GM23338 (cell line): Measurements from ENCODE around the gene DDA1. TPM values are rescaled to one million over a fixed set of nuclear protein-coding genes. Genes with fewer than 3 reads are reported as not detected.

Source experiments
- ATAC-seq: fragments of 200-7000 bp; cut with Tn5 transposase; 3 replicates; pipeline ENCODE4 v1.9.1; 2020
- DNase-seq: peaks from one replicate; pipeline ENCODE4 v3.0.0-alpha.2; 2015; ENCODE audit warnings: low spot score
- H2AFZ ChIP-seq: fragments of 200-600 bp; sonication (generic); 2 replicates; pipeline ENCODE4 v1.8.0; 2016; ENCODE audit warnings: antibody characterized with exemption, mild to moderate bottlenecking, moderate library complexity
- H3F3A ChIP-seq: fragments of 200-600 bp; sonication (generic); replicated peaks from 2 replicates; pipeline ENCODE4 v1.8.0; 2017; ENCODE audit warnings: antibody characterized with exemption, mixed run types, low read depth
- H3K27ac ChIP-seq: fragments of 200-600 bp; sonication (generic); 2 replicates; pipeline ENCODE4 v1.6.1; 2016; ENCODE audit warnings: low read depth
- H3K27me3 ChIP-seq: fragments of 200-600 bp; sonication (generic); 2 replicates; pipeline ENCODE4 v1.8.0; 2016; ENCODE audit warnings: mild to moderate bottlenecking, mixed run types, moderate library complexity; ENCODE audit not compliant: insufficient read depth
- H3K36me3 ChIP-seq: fragments of 200-600 bp; sonication (generic); 2 replicates; pipeline ENCODE4 v1.8.0; 2016; ENCODE audit warnings: mild to moderate bottlenecking; ENCODE audit not compliant: insufficient read depth
- H3K4me1 ChIP-seq: fragments of 200-600 bp; sonication (generic); 2 replicates; pipeline ENCODE4 v1.8.0; 2016; ENCODE audit warnings: mild to moderate bottlenecking, moderate library complexity; ENCODE audit not compliant: insufficient read depth
- H3K4me2 ChIP-seq: fragments of 200-600 bp; sonication (generic); 2 replicates; pipeline ENCODE4 v1.7.1; 2017; ENCODE audit warnings: mixed run types
- H3K4me3 ChIP-seq: fragments of 200-600 bp; sonication (generic); 2 replicates; pipeline ENCODE4 v1.6.1; 2016; ENCODE audit warnings: mixed run types
- H3K79me2 ChIP-seq: fragments of 200-600 bp; sonication (generic); replicated peaks from 2 replicates; pipeline ENCODE4 v1.8.0; 2017; ENCODE audit warnings: mild to moderate bottlenecking; ENCODE audit not compliant: insufficient read depth
- H3K9me2 ChIP-seq: fragments of 200-600 bp; sonication (generic); 2 replicates; pipeline ENCODE4 v1.8.0; 2017; ENCODE audit not compliant: insufficient read depth
- H4K20me1 ChIP-seq: fragments of 200-600 bp; sonication (generic); replicated peaks from 2 replicates; pipeline ENCODE4 v1.8.0; 2017; ENCODE audit warnings: mild to moderate bottlenecking; ENCODE audit not compliant: insufficient read depth
- H3K27ac Mint-ChIP-seq: 2 replicates; pipeline ENCODE4 v1.8.0; 2020; ENCODE audit warnings: inconsistent platforms, mild to moderate bottlenecking, moderate library complexity, mixed read lengths
- H3K27me3 Mint-ChIP-seq: 3 replicates; pipeline ENCODE4 v1.8.0; 2022; ENCODE audit warnings: low read depth, mild to moderate bottlenecking, moderate library complexity, mixed read lengths, inconsistent platforms; ENCODE audit not compliant: insufficient read depth, poor library complexity
- H3K36me3 Mint-ChIP-seq: 3 replicates; pipeline ENCODE4 v1.8.0; 2021; ENCODE audit warnings: low read depth, mild to moderate bottlenecking, inconsistent platforms, moderate library complexity, mixed read lengths
- H3K4me1 Mint-ChIP-seq: 3 replicates; pipeline ENCODE4 v1.8.0; 2020; ENCODE audit warnings: mild to moderate bottlenecking, inconsistent platforms, mixed read lengths
- H3K4me3 Mint-ChIP-seq: 3 replicates; pipeline ENCODE4 v1.8.0; 2021; ENCODE audit warnings: moderate library complexity, mild to moderate bottlenecking, inconsistent platforms, mixed read lengths
- H3K9me3 Mint-ChIP-seq: 3 replicates; pipeline ENCODE4 v1.8.0; 2020; ENCODE audit warnings: moderate library complexity, mild to moderate bottlenecking, inconsistent platforms, mixed read lengths
- EZH2phosphoT487 ChIP-seq: fragments of 200-600 bp; sonication (generic); IDR thresholded peaks from one replicate; pipeline ENCODE4 v1.8.1; 2018; ENCODE audit warnings: antibody characterized with exemption; ENCODE audit not compliant: unreplicated experiment
- POLR2AphosphoS5 ChIP-seq: IDR thresholded peaks from 2 replicates; pipeline ENCODE4 v1.6.1; 2016; ENCODE audit warnings: antibody characterized with exemption, low read depth
- STAT1 ChIP-seq: IDR thresholded peaks from one replicate; pipeline ENCODE4 v1.6.1; 2016; ENCODE audit warnings: antibody characterized with exemption; ENCODE audit not compliant: unreplicated experiment
- polyA plus RNA-seq: library from polyadenylated mRNA; unstranded; fragments of >200 nt; fragmentation: Nextera tagmentation; extraction: Ambion mirVana; gene quantifications from 2 replicates; pipeline ENCODE4 v1.2.1, GENCODE V29; 2016
- total RNA-seq: library from RNA; depleted of rRNA; stranded (reverse); fragments of >200 nt; shearing (Covaris generic); gene quantifications from 2 replicates; pipeline ENCODE4 v1.2.3, GENCODE V29; 2014
- TF ChIP-seq, protein P1 (sequence below): fragments of 250-450 bp; sonication (Bioruptor Pico); IDR thresholded peaks from 2 replicates; pipeline ENCODE4 v1.5.0; 2020; ENCODE audit warnings: mild to moderate bottlenecking, moderate library complexity
- TF ChIP-seq, protein P2 (sequence below): IDR thresholded peaks from one replicate; pipeline ENCODE4 v1.6.1; 2018; ENCODE audit warnings: antibody characterized with exemption; ENCODE audit not compliant: unreplicated experiment

The DDA1 gene
- total and polyA plus RNA-seq, 2 experiments from 2014 or later = 34.6 to 107 TPM

DNA sequence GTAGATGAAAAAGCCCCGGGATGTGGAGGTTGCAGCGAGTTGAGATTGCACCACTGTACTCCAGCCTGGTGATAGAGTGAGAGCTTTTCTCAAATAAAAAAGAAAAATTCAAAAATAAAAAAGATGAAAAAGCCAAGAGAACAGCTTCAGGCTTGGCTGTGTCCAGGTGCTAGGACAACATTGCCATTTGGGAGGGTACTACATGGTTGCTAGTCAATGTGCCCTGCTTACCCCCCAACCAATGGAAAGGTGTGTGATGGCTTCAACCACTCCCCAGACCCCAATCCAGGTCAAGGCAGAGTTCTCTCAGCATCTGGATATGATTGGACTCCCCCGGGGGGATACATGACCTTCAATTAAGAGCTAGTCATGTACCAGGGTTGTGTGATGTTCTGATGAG, 29.9 kb upstream of the DDA1 start (continued):
- TF ChIP-seq, protein P1, sequence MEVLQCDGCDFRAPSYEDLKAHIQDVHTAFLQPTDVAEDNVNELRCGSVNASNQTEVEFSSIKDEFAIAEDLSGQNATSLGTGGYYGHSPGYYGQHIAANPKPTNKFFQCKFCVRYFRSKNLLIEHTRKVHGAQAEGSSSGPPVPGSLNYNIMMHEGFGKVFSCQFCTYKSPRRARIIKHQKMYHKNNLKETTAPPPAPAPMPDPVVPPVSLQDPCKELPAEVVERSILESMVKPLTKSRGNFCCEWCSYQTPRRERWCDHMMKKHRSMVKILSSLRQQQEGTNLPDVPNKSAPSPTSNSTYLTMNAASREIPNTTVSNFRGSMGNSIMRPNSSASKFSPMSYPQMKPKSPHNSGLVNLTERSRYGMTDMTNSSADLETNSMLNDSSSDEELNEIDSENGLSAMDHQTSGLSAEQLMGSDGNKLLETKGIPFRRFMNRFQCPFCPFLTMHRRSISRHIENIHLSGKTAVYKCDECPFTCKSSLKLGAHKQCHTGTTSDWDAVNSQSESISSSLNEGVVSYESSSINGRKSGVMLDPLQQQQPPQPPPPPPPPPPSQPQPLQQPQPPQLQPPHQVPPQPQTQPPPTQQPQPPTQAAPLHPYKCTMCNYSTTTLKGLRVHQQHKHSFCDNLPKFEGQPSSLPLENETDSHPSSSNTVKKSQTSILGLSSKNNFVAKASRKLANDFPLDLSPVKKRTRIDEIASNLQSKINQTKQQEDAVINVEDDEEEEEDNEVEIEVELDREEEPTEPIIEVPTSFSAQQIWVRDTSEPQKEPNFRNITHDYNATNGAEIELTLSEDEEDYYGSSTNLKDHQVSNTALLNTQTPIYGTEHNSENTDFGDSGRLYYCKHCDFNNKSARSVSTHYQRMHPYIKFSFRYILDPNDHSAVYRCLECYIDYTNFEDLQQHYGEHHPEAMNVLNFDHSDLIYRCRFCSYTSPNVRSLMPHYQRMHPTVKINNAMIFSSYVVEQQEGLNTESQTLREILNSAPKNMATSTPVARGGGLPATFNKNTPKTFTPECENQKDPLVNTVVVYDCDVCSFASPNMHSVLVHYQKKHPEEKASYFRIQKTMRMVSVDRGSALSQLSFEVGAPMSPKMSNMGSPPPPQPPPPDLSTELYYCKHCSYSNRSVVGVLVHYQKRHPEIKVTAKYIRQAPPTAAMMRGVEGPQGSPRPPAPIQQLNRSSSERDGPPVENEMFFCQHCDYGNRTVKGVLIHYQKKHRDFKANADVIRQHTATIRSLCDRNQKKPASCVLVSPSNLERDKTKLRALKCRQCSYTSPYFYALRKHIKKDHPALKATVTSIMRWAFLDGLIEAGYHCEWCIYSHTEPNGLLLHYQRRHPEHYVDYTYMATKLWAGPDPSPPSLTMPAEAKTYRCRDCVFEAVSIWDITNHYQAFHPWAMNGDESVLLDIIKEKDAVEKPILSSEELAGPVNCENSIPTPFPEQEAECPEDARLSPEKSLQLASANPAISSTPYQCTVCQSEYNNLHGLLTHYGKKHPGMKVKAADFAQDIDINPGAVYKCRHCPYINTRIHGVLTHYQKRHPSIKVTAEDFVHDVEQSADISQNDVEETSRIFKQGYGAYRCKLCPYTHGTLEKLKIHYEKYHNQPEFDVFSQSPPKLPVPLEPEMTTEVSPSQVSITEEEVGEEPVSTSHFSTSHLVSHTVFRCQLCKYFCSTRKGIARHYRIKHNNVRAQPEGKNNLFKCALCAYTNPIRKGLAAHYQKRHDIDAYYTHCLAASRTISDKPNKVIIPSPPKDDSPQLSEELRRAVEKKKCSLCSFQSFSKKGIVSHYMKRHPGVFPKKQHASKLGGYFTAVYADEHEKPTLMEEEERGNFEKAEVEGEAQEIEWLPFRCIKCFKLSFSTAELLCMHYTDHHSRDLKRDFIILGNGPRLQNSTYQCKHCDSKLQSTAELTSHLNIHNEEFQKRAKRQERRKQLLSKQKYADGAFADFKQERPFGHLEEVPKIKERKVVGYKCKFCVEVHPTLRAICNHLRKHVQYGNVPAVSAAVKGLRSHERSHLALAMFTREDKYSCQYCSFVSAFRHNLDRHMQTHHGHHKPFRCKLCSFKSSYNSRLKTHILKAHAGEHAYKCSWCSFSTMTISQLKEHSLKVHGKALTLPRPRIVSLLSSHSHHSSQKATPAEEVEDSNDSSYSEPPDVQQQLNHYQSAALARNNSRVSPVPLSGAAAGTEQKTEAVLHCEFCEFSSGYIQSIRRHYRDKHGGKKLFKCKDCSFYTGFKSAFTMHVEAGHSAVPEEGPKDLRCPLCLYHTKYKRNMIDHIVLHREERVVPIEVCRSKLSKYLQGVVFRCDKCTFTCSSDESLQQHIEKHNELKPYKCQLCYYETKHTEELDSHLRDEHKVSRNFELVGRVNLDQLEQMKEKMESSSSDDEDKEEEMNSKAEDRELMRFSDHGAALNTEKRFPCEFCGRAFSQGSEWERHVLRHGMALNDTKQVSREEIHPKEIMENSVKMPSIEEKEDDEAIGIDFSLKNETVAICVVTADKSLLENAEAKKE = no peak
- TF ChIP-seq STAT1 (no peak), EZH2phosphoT487 (no peak)

DNA sequence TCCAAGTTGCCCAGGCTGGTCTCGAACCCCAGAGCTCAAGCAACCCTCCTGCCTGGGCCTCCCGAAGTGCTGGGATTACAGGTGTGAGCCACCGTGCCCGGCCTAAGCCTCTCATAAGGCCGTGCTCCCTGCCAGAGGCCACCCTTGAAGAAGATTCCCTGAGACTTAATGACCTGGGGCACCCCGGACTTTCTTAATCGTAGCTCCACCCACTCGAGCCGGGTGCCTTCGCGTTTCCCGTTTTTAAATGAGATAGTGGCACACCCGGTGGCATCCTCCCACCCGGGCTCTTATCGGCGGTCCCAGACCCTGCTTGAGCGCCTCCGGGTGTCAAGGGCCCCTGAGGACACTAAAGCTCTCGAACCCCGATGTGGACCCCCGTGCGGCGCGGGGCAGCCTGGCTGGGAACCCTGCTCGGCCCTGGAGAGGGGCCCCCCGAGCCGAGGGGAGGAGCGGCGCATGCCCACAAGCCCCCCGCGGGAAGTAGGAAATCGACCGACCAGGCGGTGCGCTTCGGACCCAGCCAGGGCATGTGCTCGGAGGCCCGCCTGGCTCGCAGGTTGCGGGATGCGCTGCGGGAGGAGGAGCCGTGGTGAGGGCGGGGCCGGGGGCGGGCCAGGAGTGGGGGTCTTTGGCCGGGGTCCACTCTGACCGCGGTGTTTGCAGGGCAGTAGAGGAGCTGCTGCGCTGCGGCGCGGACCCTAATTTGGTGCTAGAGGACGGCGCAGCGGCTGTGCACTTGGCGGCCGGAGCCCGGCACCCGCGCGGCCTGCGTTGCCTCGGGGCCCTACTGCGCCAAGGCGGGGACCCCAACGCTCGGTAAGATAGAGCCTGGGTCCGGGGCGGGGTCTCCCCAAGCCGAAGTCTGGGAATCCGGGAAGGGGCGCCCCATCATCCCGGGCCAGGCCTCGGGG, 27.7 kb upstream of the DDA1 start, which contains the start of gene ANKLE1:
Gene ANKLE1 (plus strand): TSS at position 511 of the 914 bp plus-strand sequence. CDS start 20 bp downstream, at position 531.
- H3K27ac ChIP-seq = no peak within 1 kb of the TSS
- H3K27me3 Mint-ChIP-seq = peaks cover 4% of the 10 kb centered on the region

More for the DNA sequence above, 27.7 kb upstream of the DDA1 start, which contains the start of gene ANKLE1:
- DNase-seq (peak; percentile 88), ATAC-seq (peak; percentile 73)
- Mint-ChIP-seq H3K36me3 (peaks cover 45% of the 10 kb centered on the region), H3K27ac (no peak within 1 kb of the TSS), H3K4me3 (peak within 1 kb of the TSS; percentile 76), H3K4me1 (peaks cover 2% of the 10 kb centered on the region; the same call in 2 of the 3 replicates), H3K9me3 (no peaks in the 10 kb centered on the region)
- Histone ChIP-seq H3K9me2 (no peaks in the 10 kb centered on the region), H2AFZ (peak within 1 kb of the TSS; percentile 90), H3K36me3 (peaks cover 6% of the 10 kb centered on the region; the same call in 1 of the 2 replicates), H3K4me3 (peak within 1 kb of the TSS; percentile 69), H3K27me3 (peaks cover 6% of the 10 kb centered on the region; the same call in 1 of the 2 replicates), H3K4me2 (peak within 1 kb of the TSS; percentile 88), H3K4me1 (no peaks in the 10 kb centered on the region), H3F3A (peaks cover 22% of the 10 kb centered on the region), H3K79me2 (no peaks in the 10 kb centered on the region), H4K20me1 (peaks cover 4% of the 10 kb centered on the region; the same call in 1 of the 2 replicates)
- TF ChIP-seq, protein P2, sequence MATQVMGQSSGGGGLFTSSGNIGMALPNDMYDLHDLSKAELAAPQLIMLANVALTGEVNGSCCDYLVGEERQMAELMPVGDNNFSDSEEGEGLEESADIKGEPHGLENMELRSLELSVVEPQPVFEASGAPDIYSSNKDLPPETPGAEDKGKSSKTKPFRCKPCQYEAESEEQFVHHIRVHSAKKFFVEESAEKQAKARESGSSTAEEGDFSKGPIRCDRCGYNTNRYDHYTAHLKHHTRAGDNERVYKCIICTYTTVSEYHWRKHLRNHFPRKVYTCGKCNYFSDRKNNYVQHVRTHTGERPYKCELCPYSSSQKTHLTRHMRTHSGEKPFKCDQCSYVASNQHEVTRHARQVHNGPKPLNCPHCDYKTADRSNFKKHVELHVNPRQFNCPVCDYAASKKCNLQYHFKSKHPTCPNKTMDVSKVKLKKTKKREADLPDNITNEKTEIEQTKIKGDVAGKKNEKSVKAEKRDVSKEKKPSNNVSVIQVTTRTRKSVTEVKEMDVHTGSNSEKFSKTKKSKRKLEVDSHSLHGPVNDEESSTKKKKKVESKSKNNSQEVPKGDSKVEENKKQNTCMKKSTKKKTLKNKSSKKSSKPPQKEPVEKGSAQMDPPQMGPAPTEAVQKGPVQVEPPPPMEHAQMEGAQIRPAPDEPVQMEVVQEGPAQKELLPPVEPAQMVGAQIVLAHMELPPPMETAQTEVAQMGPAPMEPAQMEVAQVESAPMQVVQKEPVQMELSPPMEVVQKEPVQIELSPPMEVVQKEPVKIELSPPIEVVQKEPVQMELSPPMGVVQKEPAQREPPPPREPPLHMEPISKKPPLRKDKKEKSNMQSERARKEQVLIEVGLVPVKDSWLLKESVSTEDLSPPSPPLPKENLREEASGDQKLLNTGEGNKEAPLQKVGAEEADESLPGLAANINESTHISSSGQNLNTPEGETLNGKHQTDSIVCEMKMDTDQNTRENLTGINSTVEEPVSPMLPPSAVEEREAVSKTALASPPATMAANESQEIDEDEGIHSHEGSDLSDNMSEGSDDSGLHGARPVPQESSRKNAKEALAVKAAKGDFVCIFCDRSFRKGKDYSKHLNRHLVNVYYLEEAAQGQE = no peak
- peak; percentile 73 for TF ChIP-seq POLR2AphosphoS5
